H1 (cell line): Measurements from ENCODE around the gene DGKH. TPM values are rescaled to one million over a fixed set of nuclear protein-coding genes. Genes with fewer than 3 reads are reported as not detected.

Experiments used
- CHD2 ChIP-seq: IDR thresholded peaks from 2 replicates; pipeline ENCODE4 v1.6.1; 2012; ENCODE audit warnings: low read length, improper control_type of control experiment
- CHD7 ChIP-seq: fragments of 300-600 bp; sonication (generic); IDR thresholded peaks from 2 replicates; pipeline ENCODE4 v1.7.1; 2012; ENCODE audit warnings: low read length, moderate library complexity, mild to moderate bottlenecking, inconsistent platforms; ENCODE audit not compliant: insufficient replicate concordance
- E2F6 ChIP-seq: IDR thresholded peaks from 2 replicates; pipeline ENCODE4 v1.6.1; 2012; ENCODE audit warnings: inconsistent platforms
- JUN ChIP-seq: IDR thresholded peaks from 2 replicates; pipeline ENCODE4 v1.6.1; 2011; ENCODE audit warnings: low read depth, mild to moderate bottlenecking, improper control_type of control experiment, low read length
- PHF8 ChIP-seq: fragments of 200-600 bp; sonication (generic); conservative IDR thresholded peaks from 2 replicates; pipeline ENCODE4 v1.7.1; 2012; ENCODE audit warnings: low read depth, mild to moderate bottlenecking, inconsistent platforms, low read length, moderate library complexity
- RBBP5 ChIP-seq: IDR thresholded peaks from 2 replicates; pipeline ENCODE4 v1.7.1; 2012; ENCODE audit warnings: low read depth, mild to moderate bottlenecking, inconsistent platforms, low read length, moderate library complexity, borderline replicate concordance
- SAP30 ChIP-seq: fragments of 300-600 bp; sonication (generic); IDR thresholded peaks from 2 replicates; pipeline ENCODE4 v1.7.1; 2012; ENCODE audit warnings: low read length, moderate library complexity, mild to moderate bottlenecking, inconsistent platforms; ENCODE audit not compliant: insufficient read depth, insufficient replicate concordance
- SIX5 ChIP-seq: IDR thresholded peaks from 2 replicates; pipeline ENCODE4 v1.6.1; 2011; ENCODE audit warnings: mild to moderate bottlenecking, low read depth, low read length
- SUZ12 ChIP-seq: fragments of 200-600 bp; sonication (generic); IDR thresholded peaks from 2 replicates; pipeline ENCODE4 v1.6.1; 2012; ENCODE audit warnings: mild to moderate bottlenecking, inconsistent platforms, low read length, moderate library complexity, mixed read lengths
- TEAD4 ChIP-seq: IDR thresholded peaks from 2 replicates; pipeline ENCODE4 v1.6.1; 2012; ENCODE audit warnings: low read depth, low read length, inconsistent platforms, mixed read lengths
- polyA plus RNA-seq, 7 experiments: library from polyadenylated mRNA; depleted of rRNA in 3 of 7; stranded (reverse) in 5 of 7; unstranded in 2 of 7; fragments of >200 nt in 5 of 7; fragments of 200-250 nt in 2 of 7; gene quantifications; 1 replicate in 5 of 7; 2 replicates in 1 of 7; 4 replicates in 1 of 7; pipeline versions ENCODE4 v1.2.1 to v1.2.3, GENCODE V29; 2011 to 2013; ENCODE audit warnings: missing spikeins in 2 of 7, mixed read lengths in 2 of 7
- total RNA-seq: library from RNA; stranded (reverse); fragmentation: NEBNext Ultra II Directional; extraction: Animal tissue kit (Norgen Biotek cat#: 25700); gene quantifications from 2 replicates; pipeline ENCODE4 v1.2.1, GENCODE V29; 2021

DGKH gene
- total and polyA plus RNA-seq, 2 of the 8 experiments (the other 6 are each of a cell fraction or from before 2014, with no cell fraction given), result 2.1 to 7.9 TPM

GRCh38 chr13:42155251-42155650 is 106.8 kb downstream of the DGKH start (continued):
- TF ChIP-seq CHD7 (no peak), JUN (no peak), SIX5 (no peak), RBBP5 (no peak), PHF8 (no peak), CHD2 (no peak), TEAD4 (no peak), E2F6 (no peak), SAP30 (no peak), SUZ12 (no peak)
